22Rv1 (cell line): Measurements from ENCODE around the gene ACBD7.

Source experiments
- H3K27ac ChIP-seq: fragments of 450-650 bp; 2 replicates; pipeline ENCODE4 v1.5.1; 2017
- CTCF ChIP-seq: fragments of 450-650 bp; IDR thresholded peaks from 2 replicates; pipeline ENCODE4 v1.5.1; 2017; ENCODE audit warnings: mild to moderate bottlenecking
- ZFX ChIP-seq: fragments of 450-650 bp; IDR thresholded peaks from 2 replicates; pipeline ENCODE4 v1.6.1; 2017; ENCODE audit warnings: antibody characterized with exemption, borderline replicate concordance

ACBD7 gene

GRCh38 chr10:15091418-15091817 lies 2.8 kb upstream of the ACBD7 start:
- H3K27ac ChIP-seq: no peak overlapping the region
- TF ChIP-seq ZFX (no peak), CTCF (no peak)

- TF ChIP-seq CTCF: no peak; the same call in 1 of the 2 replicates
- no peak for TF ChIP-seq ZFX
- H3K27ac ChIP-seq: peak overlapping the region; percentile 67
Observed at GRCh38 chr10:15084502-15084922, 4.1 kb downstream of the ACBD7 start.

GRCh38 chr10:15083674-15084501 lies 4.7 kb downstream of the ACBD7 start:
- peak overlapping the region; percentile 67 for H3K27ac ChIP-seq
- TF ChIP-seq CTCF (0 out of 2 replicates have a peak, but pooled peaks have one; percentile 26), ZFX (no peak)

GRCh38 chr10:15075421-15075820 lies 13.2 kb downstream of the ACBD7 start:
- H3K27ac ChIP-seq: no peak overlapping the region
- TF ChIP-seq ZFX (no peak), CTCF (no peak)

- TF ChIP-seq CTCF (no peak), ZFX (no peak)
- H3K27ac ChIP-seq: no peak overlapping the region
Observed at GRCh38 chr10:15072358-15072757, 16.2 kb downstream of the ACBD7 start.

- TF ChIP-seq ZFX: no peak
- TF ChIP-seq CTCF: no peak
- no peak overlapping the region for H3K27ac ChIP-seq
Observed at GRCh38 chr10:15069230-15069629, 19.3 kb downstream of the ACBD7 start.

GRCh38 chr10:15068802-15069201 lies 19.8 kb downstream of the ACBD7 start:
- H3K27ac ChIP-seq: no peak overlapping the region
- TF ChIP-seq ZFX: no peak
- no peak for TF ChIP-seq CTCF
